ENCODE data around the gene PCDH9.
"Not testable (repeated sequence)": the region's sequence is repeated elsewhere in the genome, so short reads cannot be mapped to it uniquely, and the experiment has no call there.

Gene PCDH9

GRCh38 chr13:67123165-67123564 is 107.0 kb downstream of the PCDH9 start:
- peak; percentile 20 for DNase-seq

GRCh38 chr13:67122251-67122650 is 107.9 kb downstream of the PCDH9 start:
- DNase-seq = no peak

DNA sequence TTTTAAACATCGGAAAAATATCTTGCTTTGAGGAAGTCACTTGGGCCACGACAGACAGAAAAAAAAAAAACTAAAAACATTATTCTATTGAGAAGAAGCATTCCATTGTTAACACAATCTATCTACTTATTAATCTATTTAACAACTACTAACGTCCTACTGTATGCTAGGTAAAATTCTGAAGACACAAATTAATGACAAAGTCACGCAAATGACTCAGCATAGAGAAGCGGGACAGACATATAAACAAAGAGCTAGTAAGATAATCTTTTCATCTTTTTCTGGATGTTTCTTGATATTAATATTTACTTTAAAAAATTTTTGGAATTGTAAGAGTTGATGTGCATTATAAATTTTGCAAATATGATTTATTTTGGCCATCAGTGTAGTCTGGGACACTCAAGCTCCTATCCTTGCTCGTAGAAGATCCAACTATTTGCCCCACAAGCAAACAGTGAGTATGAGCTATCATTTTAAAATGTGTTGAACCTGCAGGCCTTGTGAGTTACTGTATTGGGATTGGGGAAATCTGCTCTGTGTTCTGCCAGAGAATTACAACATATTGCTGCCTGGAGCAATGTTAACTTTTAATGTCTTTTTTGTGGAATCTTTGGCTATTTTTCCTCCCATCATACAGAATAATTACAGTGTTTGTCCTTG is 109.1 kb downstream of the PCDH9 start:
- no peak for DNase-seq

GRCh38 chr13:67119481-67119894 is 110.6 kb downstream of the PCDH9 start:
- DNase-seq = no peak

DNA sequence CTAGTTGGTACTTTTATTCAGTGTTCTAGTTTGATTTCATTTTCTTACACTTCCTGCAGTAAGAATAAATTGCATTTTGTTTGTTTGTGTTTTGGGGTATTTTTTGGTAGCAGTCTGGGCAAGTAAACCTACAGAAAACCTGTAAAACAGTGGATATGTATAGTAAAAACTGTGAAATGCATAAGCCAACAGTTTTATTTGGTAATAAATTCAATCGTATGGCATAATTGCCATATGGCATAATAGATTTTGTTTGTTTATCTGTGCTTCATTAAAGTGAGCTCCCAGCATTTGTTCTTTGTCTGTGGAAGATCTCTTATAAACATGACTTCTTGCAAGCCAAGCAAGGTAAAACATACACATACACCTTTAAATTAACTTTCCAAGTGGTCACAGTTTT is 111.9 kb downstream of the PCDH9 start:
- DNase-seq = no peak

- DNase-seq = no peak
These were observed 113.1 kb downstream of the PCDH9 start for GRCh38 chr13:67117010-67117550.

DNA sequence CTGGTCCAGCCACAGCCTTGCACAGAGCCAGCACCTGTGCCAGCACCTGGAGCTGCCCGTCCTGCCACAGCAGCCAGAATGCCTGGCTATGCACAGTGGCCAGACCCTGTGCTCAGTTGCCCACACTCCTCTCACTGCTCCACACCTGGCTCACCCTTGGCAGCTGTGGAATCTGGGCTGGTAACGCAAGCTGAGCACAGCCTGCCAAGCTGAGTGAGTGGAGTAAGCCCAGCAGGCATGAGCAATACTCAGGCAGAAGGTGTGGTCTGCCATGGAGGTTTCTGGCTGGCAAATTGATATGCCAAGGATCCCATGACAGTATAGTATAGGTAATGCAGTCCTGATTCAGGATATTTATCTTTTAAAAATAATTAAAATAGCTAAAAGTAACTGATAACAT is 122.2 kb downstream of the PCDH9 start:
- DNase-seq = no peak

GRCh38 chr13:67106502-67107057 is 123.6 kb downstream of the PCDH9 start:
- DNase-seq = no peak

DNA sequence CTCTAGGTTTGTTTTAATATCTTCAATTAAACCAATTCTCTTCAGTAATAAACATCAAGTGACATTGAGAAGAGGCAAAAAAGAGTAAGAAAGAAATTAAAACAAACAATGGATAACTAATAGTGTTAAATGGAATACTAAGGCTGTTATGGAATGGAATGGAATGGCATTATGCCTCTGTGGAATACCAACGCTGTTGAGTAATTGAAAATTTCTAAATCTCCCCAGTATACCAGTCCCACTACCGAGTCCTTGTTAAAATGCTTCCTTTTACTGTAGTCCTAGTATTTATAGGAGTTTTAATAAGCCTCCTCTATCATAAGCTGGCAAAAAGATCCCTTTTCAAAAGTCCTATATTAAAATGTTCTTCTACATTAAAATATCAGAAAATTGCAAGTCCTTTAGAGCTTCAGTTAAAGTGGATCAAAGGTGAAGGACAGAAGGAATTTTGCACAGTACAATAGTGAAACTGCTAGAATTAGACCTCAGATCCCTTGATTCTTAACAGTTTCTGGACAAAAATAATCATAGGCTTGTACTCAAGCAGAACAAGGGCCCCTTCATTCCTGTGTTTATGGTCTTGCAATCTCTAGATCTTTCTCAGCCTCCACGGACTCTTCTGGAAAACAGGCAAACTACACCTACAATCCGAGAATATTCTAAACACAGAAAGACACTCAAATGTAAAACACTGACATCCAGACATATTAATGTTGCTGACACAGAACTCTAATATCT is 128.2 kb downstream of the PCDH9 start:
- DNase-seq = no peak

- DNase-seq = no peak
These were observed 129.4 kb downstream of the PCDH9 start for GRCh38 chr13:67100730-67101129.

DNA sequence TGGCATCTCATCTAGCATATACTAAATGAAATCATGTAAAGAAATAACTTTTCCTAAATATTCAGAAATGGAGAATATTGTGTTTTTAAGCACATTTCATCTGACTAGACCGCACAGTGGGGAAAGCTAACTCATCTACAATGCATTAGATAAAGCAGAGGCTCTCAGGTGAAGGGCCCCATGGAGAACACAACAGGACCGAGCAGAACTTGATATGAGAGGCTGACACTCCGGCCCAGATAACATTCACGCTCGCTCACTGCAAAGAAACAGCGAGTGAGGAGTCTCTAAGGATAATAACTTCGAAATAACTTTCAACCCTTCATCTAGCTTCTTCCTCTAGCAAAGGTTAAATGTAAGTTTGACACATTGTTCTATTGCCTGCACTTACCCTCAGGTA is 130.6 kb downstream of the PCDH9 start:
- DNase-seq = no peak

- no peak for DNase-seq
These were observed 132.2 kb downstream of the PCDH9 start for GRCh38 chr13:67097892-67098452.

DNA sequence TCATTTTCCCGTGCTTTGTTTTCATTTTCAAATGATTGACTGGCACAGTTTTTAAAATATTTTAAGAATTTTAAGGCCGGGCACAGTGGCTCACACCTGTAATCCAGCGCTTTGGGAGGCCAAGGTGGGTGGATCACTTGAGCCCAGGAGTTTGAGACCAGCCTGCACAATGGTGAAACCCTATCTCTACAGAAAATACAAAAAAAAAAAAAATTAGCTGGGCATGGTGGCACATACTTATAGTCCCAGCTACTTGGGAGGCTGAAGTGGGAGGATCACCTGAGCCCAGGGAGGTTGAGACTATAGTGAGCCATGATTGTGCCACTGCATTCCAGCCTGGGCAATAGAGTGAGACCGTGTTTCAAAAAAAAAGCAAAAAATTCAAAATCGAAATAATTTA is 133.2 kb downstream of the PCDH9 start:
- DNase-seq = not testable (repeated sequence)

DNA sequence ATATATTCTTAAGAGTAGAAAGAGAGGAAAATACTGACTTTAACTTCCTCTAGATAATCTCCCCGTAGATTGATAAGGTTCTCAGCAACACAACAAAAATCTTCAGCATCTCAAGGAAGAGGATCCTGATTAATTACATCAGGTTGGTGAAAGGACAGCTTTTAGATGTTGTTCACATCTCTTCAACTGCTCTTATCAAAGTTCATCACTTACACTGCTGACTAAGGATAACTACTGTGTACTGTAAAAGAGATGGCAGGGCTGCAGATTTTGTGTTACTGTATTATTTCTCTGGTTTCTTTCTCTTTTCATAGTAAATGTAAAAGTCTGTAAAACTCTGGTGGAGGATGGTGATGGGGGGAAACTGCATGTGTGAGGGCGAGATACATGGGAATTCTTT is 133.7 kb downstream of the PCDH9 start:
- DNase-seq = no peak

DNA sequence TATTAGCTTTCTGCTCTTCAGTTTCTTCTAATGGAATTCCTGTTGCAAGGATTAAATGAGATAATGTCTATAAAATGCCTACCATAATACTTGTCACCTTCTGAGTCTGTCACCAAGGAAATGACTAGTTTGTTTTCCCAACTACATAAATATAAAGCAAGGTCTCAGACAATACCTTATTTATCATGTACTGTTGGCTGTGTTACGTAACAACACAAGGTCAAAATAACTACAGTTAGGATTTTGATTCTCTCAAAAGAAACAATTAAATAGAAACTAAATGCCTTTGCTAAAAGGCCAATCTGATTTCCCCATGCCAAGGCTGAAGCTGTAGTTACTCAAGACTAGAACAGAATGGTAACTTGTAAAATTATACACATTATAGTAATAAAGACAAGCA is 134.5 kb downstream of the PCDH9 start:
- DNase-seq = no peak

GRCh38 chr13:67094952-67095351 is 135.2 kb downstream of the PCDH9 start:
- DNase-seq = no peak

- no peak for DNase-seq
These were observed 136.1 kb downstream of the PCDH9 start for GRCh38 chr13:67094078-67094477.

DNA sequence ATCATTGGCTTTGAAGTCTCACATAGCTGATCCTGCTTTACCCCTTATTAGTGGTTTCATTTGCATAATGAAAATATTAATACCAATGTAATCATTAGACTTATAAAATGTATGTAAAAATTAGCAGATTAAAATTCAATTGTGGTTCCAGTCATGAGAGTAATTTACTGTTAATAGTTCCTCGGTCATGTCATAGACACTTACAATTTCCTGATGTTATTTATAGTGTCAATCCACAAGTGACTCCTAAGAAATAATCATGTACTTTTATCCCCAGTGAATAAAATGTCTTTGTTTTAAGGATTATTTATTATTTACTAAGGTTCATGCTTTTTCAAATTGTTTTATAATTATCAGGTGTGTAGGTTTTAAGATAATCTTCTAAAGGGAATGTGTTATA is 138.5 kb downstream of the PCDH9 start:
- DNase-seq = no peak

DNA sequence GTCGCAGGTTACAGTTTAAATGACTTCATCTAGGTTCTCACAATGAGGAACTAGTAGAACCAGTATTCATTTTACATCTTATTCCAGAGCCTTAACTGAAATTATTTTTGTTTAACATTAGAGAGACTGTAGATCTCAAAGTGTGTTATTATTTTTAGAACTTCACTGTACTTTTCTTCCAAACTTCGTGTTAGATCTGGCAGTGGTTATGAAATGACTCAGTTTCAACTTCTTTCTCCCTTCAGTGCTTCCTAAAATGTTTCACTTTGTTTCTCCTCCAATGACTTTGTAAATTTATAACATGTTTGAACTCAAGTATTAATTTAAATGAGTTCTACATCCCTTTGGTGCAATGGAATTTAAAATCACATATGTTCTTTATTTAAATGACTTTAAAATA is 139.3 kb downstream of the PCDH9 start:
- no peak for DNase-seq

GRCh38 chr13:67087527-67087926 is 142.6 kb downstream of the PCDH9 start:
- DNase-seq = no peak

DNA sequence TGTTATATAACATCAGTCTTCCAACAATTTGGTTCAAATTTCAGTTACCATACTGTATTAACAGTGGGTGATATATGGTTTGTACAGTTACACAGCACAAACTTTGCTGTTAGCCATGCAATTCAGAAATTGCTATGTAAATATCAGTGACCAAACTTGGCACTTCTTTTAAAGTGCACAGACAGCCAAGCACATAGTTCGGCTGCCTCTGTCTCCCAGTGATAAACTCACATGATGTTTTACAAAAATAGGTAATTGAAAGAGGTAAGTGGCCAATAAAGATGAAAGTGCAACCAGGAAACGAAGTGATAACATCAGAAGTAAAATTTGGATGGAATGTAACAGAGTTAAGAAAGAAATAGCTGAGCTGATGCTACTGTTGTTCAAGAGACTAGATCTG is 143.9 kb downstream of the PCDH9 start:
- DNase-seq = no peak

- no peak for DNase-seq
These were observed 146.1 kb downstream of the PCDH9 start for GRCh38 chr13:67084066-67084465.

DNA sequence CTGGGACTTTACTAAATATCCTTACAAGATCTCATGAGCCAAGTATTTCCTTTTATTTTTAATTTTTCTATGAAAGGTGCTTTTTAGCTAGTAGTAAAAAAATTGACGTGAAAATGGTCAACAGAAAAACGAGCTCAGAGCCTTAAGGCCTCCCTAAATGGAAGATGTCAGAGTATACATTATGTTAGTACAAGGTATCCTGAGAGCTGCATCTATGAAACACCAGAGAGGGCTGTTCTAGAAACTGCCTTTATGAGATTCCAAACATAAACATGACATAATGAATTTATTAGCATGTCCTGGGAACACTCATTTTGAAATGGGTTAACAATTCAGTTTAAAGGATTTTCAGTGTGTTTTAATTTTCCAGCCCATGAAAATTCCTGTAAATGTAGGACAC is 146.6 kb downstream of the PCDH9 start:
- no peak for DNase-seq

DNA sequence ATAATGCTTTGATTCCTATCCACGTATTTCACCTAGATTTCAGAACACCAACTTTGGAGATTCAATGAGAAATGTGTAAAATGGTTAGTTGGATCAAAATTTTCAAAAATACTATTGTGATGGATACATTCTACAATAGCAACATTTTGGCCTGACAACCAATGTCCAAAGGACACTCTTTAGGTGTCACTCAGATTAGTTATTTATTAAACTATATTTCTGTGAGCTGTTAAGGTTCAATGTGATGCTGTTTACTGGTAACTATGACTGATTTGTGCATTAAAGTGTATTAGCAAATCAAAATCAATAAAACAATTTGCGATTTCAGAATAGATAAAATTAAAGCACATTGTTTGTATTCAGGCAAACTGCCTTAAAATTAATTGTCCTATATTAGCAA is 149.8 kb downstream of the PCDH9 start:
- no peak for DNase-seq

Measured in OCI-M1 (cell line).